GM18907 (cell line): ENCODE data around the gene SAFB.
"Not testable (repeated sequence)": the region's sequence is repeated elsewhere in the genome, so short reads cannot be mapped to it uniquely, and the experiment has no call there.

Experiments
- ATAC-seq: cut with Tn5 transposase; IDR thresholded peaks from one replicate; pipeline ENCODE4 v1.9.1; 2021; ENCODE audit warnings: mild to moderate bottlenecking, moderate library complexity; ENCODE audit not compliant: unreplicated experiment

The SAFB gene

DNA sequence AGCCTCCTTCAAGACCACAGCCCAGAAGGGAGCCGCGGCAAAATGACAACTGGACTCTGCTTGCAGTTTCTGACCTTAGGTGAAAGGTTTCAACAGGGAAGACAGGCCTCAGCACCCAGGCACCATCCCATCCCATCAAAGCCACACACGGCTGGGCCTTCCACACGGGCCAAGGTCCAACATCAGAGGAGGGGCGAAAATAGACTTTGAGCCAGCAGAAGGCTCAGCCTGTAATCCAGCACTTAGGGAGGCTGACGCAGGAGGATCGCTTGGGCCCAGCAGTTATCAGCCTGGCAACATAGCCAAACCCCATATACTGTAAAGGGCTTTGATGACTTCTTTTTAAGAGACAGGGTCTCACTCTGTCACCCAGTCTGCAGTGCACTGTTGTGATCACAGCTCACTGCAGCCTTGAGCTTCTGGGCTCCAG, 28.3 kb upstream of the SAFB start:
- no peak for ATAC-seq

DNA sequence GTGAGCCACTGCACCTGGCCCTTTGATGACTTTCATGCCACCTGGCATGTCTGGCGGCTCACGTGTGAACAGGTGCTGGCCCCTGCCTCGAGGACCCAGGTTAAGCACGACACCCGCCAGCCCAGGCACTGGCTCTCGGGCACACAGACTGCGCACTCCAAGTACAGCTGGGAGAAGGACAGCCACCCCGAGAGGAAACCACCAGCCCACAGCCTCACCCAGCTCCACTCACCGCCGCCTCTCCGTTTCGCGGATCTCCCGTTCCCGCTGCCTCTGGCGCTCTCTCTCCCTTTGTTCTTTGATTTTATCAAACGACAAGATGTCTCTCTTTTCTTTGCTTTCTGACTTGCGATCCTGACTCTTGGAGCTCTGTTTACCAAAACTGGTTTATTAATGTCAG, 27.8 kb upstream of the SAFB start:
- no peak for ATAC-seq

DNA sequence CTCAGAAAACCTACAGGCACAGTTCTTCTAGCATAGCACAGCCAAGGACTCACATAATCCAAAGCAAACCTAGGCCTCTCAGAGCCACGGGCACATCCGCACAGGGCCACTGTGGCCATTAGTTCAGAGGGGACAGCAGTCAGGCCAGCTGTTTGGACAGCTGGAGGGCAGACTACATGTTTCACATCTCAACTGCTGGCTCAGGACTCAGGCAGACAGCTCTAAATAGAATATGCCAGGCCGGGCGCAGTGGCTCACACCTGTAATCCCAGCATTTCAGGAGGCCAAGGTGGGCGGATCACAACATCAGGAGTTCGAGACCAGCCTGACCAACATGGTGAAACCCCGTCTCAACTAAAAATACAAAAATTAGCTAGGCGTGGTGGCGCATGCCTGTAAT, 27.1 kb upstream of the SAFB start:
- no peak for ATAC-seq

DNA sequence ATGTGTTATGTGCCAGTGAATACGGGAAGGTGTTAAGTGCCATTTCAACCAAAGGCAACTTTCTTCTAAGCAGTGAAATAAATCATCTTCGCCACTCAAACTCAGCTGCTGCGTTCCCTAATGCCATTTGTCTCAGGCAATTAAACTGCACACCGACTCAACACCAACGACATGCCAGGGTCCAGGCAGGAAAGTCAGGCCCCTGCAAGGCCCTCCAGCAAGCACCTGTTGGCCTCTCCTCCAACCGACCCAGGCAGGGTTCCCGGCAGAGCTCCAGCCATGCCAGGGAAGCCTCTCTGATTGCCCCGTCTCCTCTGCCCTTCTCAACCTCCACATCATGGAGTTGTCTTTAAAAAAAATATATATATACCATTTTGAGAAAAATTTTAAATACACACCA, 22.1 kb upstream of the SAFB start:
- ATAC-seq = no peak

DNA sequence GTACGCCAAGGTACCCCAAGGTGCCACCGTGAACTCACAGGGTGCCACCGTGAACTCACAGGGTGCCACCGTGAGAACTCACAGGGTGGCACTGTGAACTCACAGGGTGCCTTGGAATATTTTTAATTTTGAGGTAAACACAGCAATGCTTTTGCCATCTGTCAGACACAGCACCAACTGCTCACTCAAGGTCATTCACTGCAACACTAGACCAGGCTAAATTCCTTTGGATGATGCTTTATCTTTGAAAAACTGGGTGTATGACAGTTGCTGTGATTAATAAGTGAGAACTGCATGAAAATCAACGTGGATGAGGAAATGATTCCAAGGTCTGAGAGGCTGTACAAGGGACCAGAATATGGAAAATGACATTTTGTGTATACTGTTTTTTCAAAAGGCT, 19.3 kb upstream of the SAFB start:
- ATAC-seq = no peak

DNA sequence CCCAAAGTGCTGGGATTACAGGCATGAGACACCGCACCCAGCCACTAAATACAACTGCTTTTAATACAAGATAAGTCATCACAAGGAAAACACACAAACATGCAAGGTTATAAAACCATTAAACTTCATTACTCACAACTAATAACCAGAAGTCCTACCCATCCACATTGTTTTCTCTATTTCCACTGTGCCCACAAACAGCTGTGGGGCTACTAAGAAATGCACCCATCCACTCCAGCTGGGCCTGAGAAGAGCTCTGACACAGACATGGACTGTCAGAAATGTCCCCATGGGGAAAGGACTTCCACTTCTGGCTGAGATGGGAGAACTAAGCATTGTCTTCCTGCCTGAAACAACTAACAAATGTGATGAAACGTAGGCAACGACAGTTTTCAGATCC, 17.5 kb upstream of the SAFB start:
- no peak for ATAC-seq

DNA sequence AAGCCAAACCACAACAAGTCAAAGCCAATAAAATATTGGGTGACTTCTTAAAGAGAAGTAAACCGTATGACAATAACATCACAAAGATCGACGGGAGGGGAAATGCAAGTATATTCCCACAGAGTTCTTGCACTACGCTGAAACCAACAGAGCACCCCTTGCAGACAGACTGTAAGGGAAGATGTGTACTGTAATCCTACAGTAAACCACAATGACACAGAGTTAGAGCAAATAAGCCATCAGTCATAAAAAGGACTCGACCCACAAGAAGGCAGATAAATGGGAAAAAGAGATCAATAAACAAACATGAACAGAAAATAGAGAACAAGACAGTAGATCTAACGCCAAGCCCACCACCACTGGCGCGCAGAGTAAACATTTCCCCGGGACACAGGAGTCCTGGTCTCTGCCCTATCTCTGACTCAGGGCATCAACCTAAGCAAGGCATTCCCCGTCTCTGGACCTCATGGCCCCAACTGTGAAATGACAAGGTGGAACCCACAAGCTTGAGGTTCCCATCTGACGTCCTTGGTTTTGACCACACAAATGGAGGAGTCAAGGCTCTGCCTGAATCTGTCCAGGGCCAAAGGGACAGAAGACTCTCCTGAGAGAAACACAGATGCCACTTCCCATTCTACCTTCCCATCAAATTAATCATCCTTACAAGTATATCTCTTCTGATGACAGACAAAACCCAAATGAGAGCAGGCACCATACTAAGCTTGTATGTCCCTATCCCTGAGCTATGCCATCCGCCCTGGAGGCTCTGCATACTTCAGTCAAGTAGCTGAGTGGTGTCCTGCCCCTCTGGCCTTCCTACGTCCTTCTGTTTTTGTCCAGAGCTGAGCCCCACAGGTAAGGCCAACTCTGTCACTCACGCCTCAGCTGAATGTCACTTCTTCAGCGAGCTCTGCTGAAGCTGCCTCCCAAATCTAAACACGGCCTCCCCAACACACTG, 15.3 kb upstream of the SAFB start:
- no peak for ATAC-seq

DNA sequence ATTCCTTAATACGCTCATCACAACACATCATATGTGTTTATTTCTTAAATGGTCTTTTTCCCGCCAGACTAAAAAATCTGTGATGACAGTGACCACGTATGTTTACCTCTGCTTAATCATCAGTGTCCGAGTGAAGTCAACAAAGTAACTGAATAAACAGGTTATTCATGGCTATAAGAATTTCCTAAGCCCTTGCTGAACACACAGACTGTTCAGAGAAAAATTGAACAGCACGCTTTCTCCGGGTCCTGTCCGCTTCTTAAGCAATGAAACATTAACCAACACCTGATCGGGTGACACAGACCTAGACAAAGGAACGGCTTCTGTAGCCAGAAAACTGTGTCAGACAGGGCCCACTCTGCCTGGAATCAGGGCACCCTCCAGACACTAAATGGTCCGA, 14.6 kb upstream of the SAFB start:
- ATAC-seq = no peak

DNA sequence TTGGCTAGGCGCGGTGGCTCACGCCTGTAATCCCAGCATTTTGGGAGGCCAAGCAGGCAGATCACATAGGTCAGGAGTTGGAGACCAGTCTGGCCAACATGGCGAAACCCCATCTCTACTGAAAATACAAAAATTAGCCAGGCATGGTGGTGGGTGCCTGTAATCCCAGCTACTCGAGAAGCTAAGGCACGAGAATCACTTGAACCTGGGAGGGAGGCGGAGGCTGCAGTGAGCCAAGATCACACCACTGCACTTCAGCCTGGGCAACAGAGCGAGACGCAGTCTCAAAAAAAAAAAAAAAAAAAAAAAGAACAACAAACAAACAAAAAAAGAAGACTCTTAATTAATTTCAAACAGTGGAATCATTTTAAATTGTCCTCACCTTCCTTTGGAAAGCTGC, 14.1 kb upstream of the SAFB start:
- not testable (repeated sequence) for ATAC-seq

DNA sequence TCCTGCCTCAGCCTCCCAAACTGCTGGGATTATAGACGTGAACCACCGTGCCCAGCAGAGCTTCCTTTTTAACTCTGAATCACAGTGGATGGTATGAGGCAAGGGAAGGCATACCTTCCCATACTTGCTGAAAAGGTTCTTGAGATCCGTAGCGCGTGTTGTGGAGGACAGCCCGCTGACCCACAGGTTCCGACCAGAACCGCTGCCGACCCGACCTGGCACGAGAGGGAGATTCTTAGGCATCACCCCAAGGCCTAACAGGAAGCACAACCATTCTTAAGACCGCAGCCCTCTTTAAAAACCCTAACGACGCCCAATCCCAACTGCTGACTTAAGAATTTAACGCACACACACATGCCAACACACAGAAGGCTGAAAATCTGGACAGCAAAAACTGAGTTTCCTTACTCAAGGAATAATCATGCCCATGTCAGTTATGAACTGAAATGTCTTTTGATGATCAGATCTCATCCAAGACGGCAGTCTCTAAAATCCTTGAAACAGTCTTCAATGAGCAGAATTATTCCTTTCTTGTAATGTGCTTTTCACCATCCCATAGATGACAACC, 12.9 kb upstream of the SAFB start:
- no peak for ATAC-seq

DNA sequence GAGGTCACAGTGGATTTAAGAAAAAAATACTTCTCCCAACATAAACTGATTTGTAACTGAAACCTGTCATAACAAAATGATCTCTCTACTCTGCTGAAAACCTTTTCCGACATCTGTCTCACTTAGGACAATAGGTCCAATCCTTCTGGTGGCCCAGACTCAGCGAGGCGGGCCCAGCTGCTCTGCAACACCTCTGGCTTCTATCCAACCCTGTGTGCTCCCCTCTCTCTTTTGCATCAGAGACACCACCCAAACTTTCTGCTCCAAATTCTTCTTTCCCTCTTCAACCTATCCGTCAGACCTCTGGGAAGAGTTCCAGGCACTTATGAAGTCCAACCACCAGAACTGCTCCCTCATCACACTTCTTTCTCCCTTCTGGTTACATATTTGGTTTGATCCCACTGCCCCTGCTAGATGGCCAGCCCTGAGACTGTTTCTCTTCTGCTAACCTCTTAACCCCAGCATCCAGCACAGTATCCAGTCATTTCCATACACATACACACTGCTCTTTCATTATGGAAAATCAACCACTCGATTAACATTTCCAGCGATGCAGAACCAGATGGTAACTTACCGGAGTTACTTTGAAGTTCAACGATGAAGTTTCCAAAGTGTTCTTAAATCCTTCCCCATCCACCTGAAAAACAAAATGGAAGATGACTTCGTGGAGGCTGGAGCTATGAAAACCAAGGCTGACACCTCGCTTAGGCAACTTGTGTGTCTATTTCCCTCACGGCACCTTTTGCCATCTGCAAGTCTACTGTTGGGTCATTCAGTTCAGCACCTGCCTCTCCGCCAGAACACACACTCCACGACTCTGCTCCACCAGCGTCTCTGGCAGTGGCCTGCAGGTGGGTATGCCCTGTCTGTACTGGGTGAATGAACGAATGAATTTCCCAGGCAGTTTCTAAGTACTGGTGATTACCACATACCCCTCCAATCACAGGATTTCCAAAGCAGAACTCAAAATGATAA, 9.7 kb upstream of the SAFB start:
- ATAC-seq = no peak

DNA sequence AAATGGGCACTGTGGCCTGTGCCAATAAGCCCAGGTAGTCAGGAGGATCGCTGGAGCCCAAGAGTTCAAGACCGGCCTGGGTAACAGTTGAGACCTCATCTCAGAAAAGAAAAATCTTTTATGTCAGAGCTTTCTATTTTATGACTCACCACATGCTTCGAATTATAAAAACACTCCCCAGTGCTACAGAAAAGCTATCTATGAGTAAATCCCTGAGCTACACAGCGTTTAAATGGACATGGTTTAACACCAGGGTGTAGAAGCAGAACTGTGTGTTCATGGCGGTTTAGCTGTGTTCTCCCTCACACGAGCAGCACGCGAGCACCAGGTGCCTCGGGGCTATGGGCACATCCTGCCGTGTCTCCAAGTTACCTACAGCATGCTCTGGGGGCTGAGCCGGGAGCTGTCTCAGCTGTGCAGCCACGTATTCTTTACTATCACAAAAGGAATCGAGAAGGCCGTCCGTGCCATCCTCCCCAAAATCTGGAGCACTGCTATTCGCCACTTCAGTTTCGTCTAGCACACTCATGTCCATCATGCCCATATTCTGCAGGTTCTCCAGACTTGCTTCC, 7.0 kb upstream of the SAFB start:
- ATAC-seq = no peak

DNA sequence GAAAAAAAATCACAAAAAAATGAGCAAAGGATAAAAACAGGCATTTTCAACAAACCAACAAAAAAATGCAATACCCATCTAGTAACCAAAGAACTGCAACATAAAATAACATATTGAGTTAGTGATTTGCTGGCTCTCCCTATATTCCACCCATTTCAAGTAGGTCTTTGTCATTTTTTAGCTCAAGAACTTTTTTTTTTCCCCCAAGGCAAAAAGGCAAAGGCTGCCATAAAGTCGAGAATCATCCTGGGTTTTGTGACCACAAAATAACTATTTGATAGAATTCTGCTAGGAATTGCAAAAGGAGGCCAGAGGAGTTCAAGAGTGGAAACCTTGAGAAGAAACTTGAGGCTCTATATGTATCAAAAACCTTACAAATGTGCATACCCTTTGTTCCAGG, 5.8 kb upstream of the SAFB start:
- ATAC-seq = no peak

DNA sequence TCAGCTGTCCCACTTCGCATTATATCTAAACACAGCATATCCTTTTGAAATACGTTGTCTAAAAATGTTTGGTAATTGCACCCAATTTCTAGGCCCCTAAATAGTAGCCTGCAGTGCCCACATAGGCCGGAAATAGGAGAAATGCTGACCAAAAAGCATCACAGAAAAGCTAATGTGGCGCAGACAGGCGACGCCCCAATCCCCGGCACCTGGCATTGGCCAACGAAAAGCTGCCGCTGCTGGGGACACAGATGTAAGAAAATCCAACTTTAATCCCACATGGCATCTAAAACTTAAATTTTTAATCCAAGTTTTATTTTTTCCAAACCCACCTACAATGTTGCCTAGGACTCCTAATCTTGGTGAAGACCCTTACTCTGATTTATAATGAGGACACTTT, 4.3 kb upstream of the SAFB start:
- no peak for ATAC-seq

DNA sequence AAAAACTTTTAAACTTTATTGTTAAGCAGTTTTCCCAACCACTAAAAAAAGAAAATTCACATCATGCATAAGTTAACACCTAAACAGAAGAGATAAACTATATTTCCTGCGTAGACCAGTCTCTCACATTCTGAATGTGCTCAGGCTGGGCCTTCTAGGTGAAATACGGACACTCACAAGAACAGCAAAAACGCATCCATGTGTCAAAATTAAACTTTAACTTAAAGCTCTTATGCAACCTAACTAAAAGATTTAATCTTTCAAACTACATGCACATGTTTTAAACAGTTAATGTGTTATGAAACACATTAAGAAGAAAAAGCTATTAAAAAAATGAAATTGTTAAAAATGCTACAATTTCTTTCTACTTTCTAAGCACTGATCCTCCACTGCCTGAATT, 2.9 kb upstream of the SAFB start:
- no peak for ATAC-seq

DNA sequence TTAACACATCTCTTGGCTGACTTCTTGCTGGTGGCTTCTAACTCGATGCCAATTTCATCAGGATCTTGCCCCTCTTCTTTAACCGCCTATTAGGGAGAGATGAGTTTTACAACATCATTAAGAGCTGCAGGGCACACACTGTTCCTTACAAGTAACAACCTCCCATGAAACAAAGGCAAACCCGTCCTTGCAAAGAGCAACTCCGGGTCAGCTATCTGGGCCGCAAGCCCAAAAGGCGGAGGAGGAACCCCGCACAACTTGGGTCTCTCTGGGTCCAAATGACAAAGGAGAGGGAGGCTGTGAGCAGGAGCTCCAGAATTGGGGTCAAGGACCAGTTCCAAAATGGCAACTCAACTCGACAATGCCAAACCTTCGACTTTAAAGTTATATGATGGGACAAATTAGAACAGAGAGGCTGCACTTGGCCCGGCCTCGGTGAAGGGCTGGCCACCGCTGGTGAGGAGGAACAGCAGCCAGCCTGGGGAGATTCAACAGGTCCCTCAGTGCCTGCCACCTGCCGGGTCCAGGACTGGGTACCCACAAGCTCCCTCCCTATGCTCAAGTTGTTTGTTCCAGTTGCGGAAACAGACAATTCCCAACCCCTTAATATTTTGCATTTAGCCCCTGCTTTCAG, 1.5 kb upstream of the SAFB start:
- ATAC-seq = no peak

DNA sequence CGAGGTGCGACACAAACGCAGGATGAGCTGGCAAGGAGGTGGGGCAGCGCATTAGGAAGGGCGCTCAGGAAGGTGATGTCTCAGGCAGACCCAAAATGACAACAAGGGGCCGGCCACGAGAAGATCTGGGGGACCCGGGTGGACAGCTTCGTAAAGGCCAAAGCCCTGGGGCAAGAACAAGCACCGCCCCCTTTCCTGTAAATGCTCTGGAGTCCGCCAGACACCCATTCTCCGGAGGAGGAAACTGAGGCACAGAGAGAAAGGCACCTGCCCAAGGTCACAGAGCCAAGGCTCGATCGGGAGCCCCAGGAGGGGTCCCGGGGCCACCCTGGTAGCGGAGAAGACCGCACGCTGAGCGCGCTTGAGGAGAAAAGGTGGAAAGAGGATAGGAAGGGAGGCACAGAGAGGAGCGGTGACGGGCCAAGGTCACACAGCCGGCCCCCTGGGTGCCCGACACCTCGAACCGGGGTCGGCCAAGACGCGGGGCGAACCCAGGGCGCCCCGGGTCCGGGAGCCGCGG, 878 bp upstream of the SAFB start:
- no peak for ATAC-seq

DNA sequence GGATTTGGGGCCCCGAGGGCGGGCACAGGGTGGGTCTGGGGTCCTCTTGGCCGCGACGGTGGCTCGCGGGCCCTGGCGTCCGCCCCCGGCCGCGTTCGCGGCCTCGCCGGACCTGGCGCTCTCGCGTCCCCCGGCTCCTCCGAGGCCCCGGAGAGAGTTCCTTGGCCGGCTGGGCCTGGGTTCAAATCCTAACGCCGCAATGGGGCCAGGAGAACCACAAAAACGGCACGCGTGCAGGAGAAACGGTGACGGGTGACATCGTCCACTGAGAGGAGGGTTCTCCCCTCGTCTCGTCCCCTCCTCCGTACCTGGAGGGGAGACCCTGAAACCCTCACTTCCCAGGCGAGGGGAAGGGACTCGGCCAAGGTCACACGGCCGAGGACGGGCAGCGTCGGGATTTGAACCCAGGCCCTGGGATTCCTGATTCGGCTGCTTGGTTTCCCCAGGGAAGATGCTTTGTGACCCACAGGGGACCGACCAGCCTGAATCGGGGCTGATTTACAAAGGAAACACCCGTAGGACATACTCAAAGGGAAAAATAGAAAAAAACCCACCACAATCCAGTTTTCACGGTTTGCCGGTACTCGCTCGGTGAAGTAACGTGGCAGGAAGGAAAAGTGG, 624 bp downstream of the SAFB start:
- no peak for ATAC-seq

DNA sequence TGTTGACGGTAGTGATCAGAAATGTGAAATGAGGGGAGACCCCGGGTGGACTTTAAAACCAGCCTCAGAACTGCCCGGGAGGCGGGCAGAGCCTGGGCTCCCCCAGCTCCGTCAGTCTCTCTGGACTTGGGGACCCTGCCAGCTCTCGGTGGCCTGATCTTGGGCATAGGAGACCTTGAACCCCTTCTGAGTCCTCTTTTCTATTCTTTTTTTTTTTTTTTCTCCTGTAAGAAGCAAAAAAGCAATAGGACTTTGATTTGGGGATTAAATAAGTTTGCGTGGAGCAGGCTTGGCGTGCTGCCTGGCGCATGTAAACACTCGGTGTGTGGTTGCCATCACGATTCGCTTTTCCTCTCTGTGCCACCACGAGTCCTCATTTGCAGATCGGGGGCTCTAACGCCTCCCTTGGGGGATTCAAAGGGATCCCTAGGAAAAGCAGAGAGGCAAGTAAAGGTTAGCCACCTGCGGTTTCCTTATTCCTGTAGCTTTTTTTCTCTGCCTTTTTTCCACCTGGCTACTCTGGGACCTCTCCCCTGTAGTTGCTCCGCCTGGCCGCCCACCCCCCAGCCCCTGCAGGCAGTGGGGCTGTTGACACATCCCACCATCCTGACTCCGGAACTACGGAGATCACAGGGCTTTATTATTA, 1.3 kb downstream of the SAFB start:
- no peak for ATAC-seq
